ENCODE data around the gene SMARCD2.
A peak's percentile ranks its signal among the peaks of the same experiment; 100 is the strongest.
"Not testable (repeated sequence)": the region's sequence is repeated elsewhere in the genome, so short reads cannot be mapped to it uniquely, and the experiment has no call there.

The SMARCD2 gene

DNA sequence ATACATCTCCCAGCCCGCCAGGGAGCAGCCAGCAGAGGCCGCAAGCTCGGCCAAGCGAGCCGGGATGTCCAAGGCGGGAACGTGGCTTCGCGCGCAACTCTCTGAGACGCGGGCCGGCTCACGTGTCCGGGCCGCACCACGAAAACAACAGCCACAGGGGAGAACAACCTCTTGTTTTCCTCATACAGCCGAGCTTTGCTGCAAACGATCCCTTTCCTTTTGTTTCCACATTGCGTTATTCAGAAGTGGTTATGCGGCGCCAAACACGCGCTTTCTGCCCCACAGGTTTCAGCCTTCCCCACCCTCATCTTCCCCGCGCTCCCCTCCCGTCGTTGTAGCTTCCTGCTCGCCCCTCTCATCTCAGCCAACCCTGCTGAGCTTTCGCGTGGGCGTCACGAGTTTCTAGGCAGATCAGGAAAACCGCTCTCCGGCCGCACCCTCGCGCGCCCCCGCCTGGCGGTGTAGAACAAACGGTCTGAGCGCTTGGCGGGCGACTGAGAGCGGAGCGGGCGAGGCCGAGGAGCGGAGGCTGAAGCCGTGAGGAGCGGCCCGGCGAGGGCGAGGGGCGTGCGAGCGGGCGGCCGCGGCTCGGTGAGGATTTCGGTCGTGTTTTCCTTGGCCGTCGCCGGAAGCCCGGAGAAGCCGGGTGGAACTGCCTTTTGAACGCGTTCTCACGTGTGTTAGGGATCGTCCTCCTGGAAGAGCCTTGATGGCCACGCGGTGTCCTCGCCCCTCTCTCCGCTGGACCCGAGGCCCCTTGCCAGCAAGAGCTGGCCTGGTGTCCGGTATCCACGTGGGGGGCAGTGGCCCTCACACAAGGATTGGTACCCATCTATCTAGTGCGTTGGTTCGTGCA is 6.6 kb upstream of the SMARCD2 start:
- no peak for DNase-seq

GRCh38 chr17:63847525-63848249 is 5.2 kb upstream of the SMARCD2 start:
- no peak for DNase-seq

- no peak for DNase-seq
Measured at GRCh38 chr17:63845509-63845908, 3.0 kb upstream of the SMARCD2 start.

DNA sequence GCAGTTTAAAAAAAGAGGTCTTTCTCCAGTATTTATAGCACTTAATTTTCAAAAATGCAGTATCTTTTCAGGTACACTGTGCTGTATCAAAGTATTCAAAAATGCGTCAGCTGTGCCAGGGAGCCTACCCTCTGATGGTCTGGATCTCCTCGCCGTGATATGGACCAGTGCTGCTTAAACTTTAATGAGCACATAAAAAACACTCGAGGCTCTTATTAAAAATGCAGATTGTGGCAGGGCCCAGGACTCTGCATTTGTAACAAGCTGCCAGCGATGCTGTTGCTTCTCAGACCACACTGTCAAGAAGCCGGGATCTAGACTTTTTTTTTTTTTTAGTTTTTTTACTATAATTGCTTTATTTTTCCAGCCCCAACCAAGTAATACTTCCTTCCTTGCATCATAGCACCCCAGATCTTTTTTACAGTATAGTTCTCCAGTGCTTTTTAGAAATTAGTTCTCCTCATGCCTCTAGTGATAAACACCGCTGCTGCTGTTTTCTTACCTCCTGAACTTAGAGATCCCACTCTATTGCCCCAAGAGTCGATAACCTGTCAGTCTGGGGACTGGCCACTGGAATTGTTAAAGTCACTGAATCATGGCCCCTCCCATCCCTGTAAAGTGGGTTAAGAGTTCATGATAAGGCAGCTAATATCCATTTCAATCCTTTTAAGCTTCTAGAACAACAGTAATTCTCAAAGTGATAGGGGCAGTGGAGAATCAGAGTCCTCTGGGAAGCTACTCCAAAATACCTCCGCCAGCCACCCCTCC is 1.6 kb upstream of the SMARCD2 start:
- no peak for DNase-seq

GRCh38 chr17:63843387-63843888 is 953 bp upstream of the SMARCD2 start:
- not testable (repeated sequence) for DNase-seq

GRCh38 chr17:63842173-63842539 is 329 bp downstream of the SMARCD2 start:
- no peak for DNase-seq

DNA sequence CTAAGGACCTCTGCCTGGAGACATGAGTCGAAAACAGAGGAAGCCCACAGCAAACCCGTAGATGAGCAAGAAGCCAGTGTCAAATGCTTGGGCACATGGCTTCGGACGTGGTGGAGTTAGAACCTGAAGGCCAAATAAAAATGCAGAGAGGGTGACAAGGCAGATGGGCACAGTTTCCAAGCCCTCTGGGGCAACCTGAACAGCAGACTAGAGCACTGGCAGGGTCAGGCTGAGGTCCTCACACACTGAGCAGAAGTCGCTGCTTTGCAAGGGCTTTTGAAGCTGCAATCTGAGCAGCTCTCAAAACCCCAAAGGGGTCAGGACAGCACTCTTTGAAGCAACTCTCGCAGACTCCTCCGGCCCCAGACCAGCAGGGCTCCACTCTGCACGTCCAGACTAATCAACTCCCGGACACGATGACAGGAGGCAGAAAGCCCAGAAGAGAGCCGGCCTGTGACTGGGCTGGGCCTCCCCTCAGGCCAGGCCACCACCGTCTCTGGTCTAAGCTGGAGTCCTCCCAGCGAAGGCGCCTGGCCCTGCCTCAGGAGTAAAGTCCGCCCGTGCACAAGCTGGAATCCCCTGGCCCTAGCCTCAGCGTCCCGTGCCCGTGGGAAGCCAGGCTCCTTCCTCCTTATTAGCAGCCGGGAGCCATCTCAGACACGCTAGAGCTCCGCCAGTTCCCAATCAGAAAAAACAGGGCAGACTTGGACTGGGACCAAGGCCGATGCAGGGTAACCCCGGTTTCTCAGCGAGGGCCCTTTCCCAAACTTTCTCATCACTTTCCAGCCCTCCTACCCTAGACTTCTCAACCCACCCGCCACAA is 924 bp downstream of the SMARCD2 start:
- DNase-seq: no peak

GRCh38 chr17:63840591-63841349 is 1.7 kb downstream of the SMARCD2 start:
- no peak for DNase-seq

DNA sequence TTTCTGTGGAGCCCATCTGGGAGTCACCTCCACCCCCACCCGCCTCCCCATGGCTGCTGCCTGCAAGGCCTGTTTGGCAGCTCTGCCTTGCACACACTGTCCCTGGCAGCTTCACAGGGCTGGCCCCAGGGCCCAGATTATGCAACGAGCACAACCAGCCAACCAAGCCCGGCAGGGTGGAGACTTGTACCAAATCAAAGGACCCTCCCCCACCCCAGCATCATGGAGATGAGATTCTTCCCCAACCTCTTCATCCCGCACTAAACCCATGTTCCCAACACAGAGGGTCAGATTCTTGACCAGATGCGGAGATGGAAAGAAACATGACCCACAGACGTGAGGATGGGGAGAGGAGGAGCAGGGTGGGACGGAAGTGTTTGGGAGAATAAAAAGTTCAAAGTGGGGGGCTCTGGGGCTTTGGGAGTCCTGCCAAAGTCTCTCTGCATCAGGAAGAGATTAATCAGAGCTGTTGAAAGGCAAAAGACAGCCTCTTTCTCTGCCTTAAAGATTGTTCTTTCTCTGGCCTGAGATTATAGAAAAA is 3.8 kb downstream of the SMARCD2 start:
- DNase-seq: no peak

DNA sequence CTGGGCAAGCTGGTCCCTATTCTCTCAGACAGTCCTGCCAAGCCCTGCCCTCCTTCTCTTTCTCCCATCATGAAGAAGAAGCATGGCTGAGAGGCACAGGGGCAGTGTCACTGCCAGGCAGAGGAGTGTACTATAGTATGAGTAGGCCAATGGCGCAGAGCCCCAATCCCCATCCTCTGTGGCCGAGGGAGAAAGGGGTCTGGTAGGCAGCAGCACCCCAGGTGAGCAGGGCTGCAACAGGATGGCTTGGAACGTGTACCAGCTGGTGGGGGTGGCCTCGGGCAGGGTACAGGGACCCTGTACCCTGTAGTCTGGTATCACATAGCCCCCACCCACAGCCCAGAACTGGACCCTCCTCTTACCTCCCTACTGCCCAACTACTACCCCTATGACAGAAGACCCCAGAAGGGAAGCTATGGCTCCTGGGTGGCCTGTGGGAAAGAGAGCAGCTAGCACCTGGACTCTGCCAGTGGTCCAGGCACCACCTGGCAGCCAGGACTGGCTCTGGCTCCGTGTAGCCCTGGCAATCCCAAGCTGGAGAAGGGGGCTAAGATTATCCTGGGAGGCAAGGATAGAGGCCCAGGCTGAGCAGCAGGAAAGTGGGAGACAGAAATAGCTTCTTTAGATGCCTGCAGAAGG is 4.4 kb downstream of the SMARCD2 start:
- DNase-seq: no peak

- no peak for DNase-seq
Measured at GRCh38 chr17:63837480-63837879, 5.0 kb downstream of the SMARCD2 start.

DNA sequence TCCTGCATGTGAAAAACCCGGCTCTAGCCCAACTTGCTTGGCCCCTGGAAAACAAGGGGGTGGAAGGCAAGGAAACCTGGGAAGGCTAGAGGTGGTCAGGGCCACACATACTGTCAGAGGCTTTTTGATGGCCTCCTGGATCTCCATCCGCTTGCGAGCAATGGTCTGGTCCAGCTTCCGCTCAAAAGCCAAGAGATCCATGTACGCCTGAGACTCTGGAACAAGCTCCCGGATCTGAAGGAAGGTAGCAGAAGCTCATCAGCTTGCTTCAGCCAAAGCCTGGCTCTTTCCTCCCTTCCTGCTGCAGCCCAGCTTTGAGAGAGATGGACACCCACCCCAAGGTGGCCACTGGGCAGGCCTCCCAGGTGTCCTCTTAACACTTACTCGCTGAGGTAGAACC is 5.7 kb downstream of the SMARCD2 start:
- no peak for DNase-seq

DNA sequence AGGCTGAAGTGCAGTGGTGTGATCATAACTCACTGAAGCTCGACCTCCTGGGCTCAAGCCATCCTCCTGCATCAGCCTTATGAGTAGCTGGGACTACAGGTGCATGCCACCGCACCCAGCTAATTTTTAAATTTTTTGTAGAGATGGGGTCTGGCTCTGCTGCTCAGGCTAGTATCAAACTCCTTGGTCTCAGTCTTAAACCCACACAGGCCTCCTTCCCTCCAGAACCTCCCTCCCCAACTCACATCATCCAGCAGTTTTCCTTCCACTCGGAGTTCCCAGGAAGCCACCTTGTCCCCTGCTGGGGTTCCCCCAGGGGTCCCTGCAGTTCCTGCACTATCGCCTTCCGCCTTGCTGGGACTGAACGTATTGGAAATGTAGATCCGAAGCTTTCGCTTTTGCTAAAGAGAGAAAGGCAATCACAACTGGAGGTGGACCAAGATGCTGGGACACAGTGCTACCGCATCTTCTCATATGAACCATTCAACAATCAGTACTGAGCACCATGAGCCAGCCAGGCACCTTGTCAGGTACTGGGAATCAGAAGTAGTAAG is 7.2 kb downstream of the SMARCD2 start:
- no peak for DNase-seq

- peak; percentile 11 for DNase-seq
Measured at GRCh38 chr17:63834431-63835166, 7.9 kb downstream of the SMARCD2 start.

DNA sequence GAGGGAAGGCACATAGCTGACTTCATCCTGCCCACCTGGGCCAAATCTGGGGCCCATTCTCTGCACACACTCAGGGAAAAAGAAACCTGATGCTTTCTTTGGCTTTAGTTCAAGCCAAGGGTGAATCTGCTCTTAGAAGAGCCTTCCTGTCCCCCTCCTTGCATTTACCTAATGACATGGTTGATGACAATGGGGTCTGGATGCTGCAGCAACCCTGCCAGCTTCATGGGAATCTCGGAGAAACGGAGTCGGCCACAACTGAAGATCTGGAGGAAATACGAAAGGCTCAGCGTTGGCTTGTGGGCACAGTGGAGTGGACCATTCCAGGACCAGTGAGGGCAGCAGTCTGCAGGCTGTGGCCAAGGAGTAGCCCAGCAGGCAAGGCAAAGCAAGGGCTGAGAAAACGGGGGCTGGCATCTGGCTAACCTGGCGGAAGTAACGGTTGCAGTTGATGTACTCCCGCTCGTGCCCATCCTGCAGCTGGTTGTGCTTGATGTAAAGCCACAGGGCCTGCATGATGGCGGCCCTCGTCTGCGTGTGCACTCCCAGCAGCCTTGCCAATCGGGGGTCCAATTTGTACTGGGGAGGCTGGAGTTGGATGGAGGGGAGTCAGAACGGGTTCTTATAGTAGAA is 8.6 kb downstream of the SMARCD2 start:
- DNase-seq: no peak

- DNase-seq: no peak
Measured at GRCh38 chr17:63833026-63833740, 9.3 kb downstream of the SMARCD2 start.

- no peak for DNase-seq
Measured at GRCh38 chr17:63832455-63832854, 10.0 kb downstream of the SMARCD2 start.

DNA sequence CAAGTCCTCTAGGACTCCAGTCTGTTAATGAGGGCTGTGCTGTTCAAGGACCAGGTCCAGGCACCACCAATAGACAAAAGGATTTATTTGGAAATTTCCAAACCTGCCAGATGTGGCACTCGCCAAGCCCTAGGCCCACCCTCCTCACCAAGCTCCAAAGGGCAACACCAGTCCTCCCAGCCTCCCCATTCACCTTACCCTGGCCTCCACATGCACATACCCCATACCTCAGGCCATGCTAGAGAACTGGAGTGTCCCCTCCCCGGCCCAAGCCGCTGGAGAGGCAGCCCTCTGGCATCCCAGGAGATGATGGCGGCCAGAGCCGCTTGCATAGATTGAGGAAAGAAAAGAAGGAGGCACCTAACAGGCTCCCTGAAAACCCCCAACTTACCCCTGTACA is 10.5 kb downstream of the SMARCD2 start:
- DNase-seq: no peak

- DNase-seq: no peak
Measured at GRCh38 chr17:63831505-63831904, 11.0 kb downstream of the SMARCD2 start.

Data from NCI-H2029 (cell line).